Stimulated activated naive CD8-positive, alpha-beta T cell treated with anti-CD3 and anti-CD28 coated beads, Interleukin-15, amount 100 ng/mL, for 72 hours (primary cell): ENCODE data around the gene TMEM38B.
"Not testable (repeated sequence)": the region's sequence is repeated elsewhere in the genome, so short reads cannot be mapped to it uniquely, and the experiment has no call there.

Source experiments
- ATAC-seq: fragments of 150-1000 bp; cut with Tn5 transposase; 2 replicates; pipeline ENCODE4 v1.10.0; 2021; ENCODE audit warnings: mild to moderate bottlenecking, moderate library complexity
- DNase-seq, 2 donors: peaks; one replicate each; pipeline ENCODE4 v3.0.0; 2021 to 2022
- H3K27ac Mint-ChIP-seq, 2 donors: one replicate each; pipeline ENCODE4 v1.8.0; 2022; ENCODE audit warnings: mild to moderate bottlenecking in 2 of 2, mixed read lengths in 2 of 2, moderate library complexity in 2 of 2
- H3K27me3 Mint-ChIP-seq: one replicate; pipeline ENCODE4 v1.8.0; 2022; ENCODE audit warnings: mixed read lengths
- H3K4me1 Mint-ChIP-seq: one replicate; pipeline ENCODE4 v1.8.0; 2022; ENCODE audit warnings: mild to moderate bottlenecking, mixed read lengths
- H3K4me3 Mint-ChIP-seq, 2 donors: one replicate each; pipeline ENCODE4 v1.8.0; 2022; ENCODE audit warnings: mild to moderate bottlenecking in 2 of 2, mixed read lengths in 2 of 2, moderate library complexity in 1 of 2
- H3K9me3 Mint-ChIP-seq, 2 donors: one replicate each; pipeline ENCODE4 v1.8.0; 2022; ENCODE audit warnings: mixed read lengths in 2 of 2

TMEM38B gene

GRCh38 chr9:105701145-105701544, 6.8 kb downstream of the TMEM38B start:
- ATAC-seq = no peak
- no peaks in the 10 kb centered on the region for H3K9me3 Mint-ChIP-seq

GRCh38 chr9:105702207-105702606, 7.9 kb downstream of the TMEM38B start:
- ATAC-seq (no peak), DNase-seq (no peak)
- Mint-ChIP-seq H3K4me1 (peaks cover 10% of the 10 kb centered on the region), H3K4me3 (no peak overlapping the region), H3K9me3 (no peaks in the 10 kb centered on the region), H3K27me3 (no peaks in the 10 kb centered on the region), H3K27ac (no peak overlapping the region)

More at GRCh38 chr9:105701145-105701544, 6.8 kb downstream of the TMEM38B start:
- H3K4me3 Mint-ChIP-seq = no peak overlapping the region
- DNase-seq = no peak
- H3K27ac Mint-ChIP-seq = peak overlapping the region in 1 of 2 donors; percentile 27
- H3K27me3 Mint-ChIP-seq = no peaks in the 10 kb centered on the region
- peaks cover 14% of the 10 kb centered on the region for H3K4me1 Mint-ChIP-seq

GRCh38 chr9:105703638-105704037, 9.3 kb downstream of the TMEM38B start:
- H3K4me1 Mint-ChIP-seq, H3K4me3 Mint-ChIP-seq, H3K27me3 Mint-ChIP-seq, H3K9me3 Mint-ChIP-seq, ATAC-seq, DNase-seq, H3K27ac Mint-ChIP-seq: not testable (repeated sequence)

- H3K9me3 Mint-ChIP-seq = no peaks in the 10 kb centered on the region
- H3K27ac Mint-ChIP-seq = peak overlapping the region in 1 of 2 donors; percentile 85
- H3K4me3 Mint-ChIP-seq = no peak overlapping the region
- H3K27me3 Mint-ChIP-seq = no peaks in the 10 kb centered on the region
- ATAC-seq (no peak), DNase-seq (no peak)
- H3K4me1 Mint-ChIP-seq = no peaks in the 10 kb centered on the region
Measured at GRCh38 chr9:105706156-105706555, 11.8 kb downstream of the TMEM38B start.

- H3K9me3 Mint-ChIP-seq = no peaks in the 10 kb centered on the region
- no peak for DNase-seq
- peak overlapping the region; percentile 4 to 88 for H3K27ac Mint-ChIP-seq
- no peak for ATAC-seq
- no peaks in the 10 kb centered on the region for H3K4me1 Mint-ChIP-seq
- peak overlapping the region; percentile 36 to 77 for H3K4me3 Mint-ChIP-seq
- H3K27me3 Mint-ChIP-seq = no peaks in the 10 kb centered on the region
Measured at GRCh38 chr9:105708405-105708804, 14.1 kb downstream of the TMEM38B start.

GRCh38 chr9:105710638-105711037, 16.3 kb downstream of the TMEM38B start:
- H3K9me3 Mint-ChIP-seq = no peaks in the 10 kb centered on the region
- H3K27ac Mint-ChIP-seq = no peak overlapping the region
- H3K4me1 Mint-ChIP-seq = no peaks in the 10 kb centered on the region
- no peaks in the 10 kb centered on the region for H3K27me3 Mint-ChIP-seq
- DNase-seq = no peak
- H3K4me3 Mint-ChIP-seq = no peak overlapping the region
- no peak for ATAC-seq

- no peaks in the 10 kb centered on the region for H3K9me3 Mint-ChIP-seq
- no peak for DNase-seq
- no peak overlapping the region for H3K4me3 Mint-ChIP-seq
- H3K4me1 Mint-ChIP-seq = no peaks in the 10 kb centered on the region
- H3K27me3 Mint-ChIP-seq = no peaks in the 10 kb centered on the region
- no peak overlapping the region for H3K27ac Mint-ChIP-seq
- no peak for ATAC-seq
Measured at GRCh38 chr9:105711867-105712266, 17.5 kb downstream of the TMEM38B start.

GRCh38 chr9:105712297-105712696, 18.0 kb downstream of the TMEM38B start:
- Mint-ChIP-seq H3K4me3 (no peak overlapping the region), H3K4me1 (no peaks in the 10 kb centered on the region), H3K27me3 (no peaks in the 10 kb centered on the region), H3K9me3 (no peaks in the 10 kb centered on the region), H3K27ac (no peak overlapping the region)
- DNase-seq = no peak
- no peak for ATAC-seq

- DNase-seq (no peak), ATAC-seq (peak; percentile 28)
- H3K9me3 Mint-ChIP-seq = no peaks in the 10 kb centered on the region
- H3K27ac Mint-ChIP-seq = no peak overlapping the region
- no peak overlapping the region for H3K4me3 Mint-ChIP-seq
- no peaks in the 10 kb centered on the region for H3K4me1 Mint-ChIP-seq
- H3K27me3 Mint-ChIP-seq = no peaks in the 10 kb centered on the region
Measured at GRCh38 chr9:105712773-105713172, 18.4 kb downstream of the TMEM38B start.

GRCh38 chr9:105713260-105714019, 19.1 kb downstream of the TMEM38B start:
- H3K9me3 Mint-ChIP-seq = no peaks in the 10 kb centered on the region
- ATAC-seq = peak; percentile 37
- no peak overlapping the region for H3K27ac Mint-ChIP-seq
- H3K27me3 Mint-ChIP-seq = no peaks in the 10 kb centered on the region
- H3K4me1 Mint-ChIP-seq = no peaks in the 10 kb centered on the region
- no peak overlapping the region for H3K4me3 Mint-ChIP-seq
- DNase-seq = no peak

GRCh38 chr9:105714020-105714331, 19.6 kb downstream of the TMEM38B start:
- Mint-ChIP-seq H3K9me3 (no peaks in the 10 kb centered on the region), H3K4me3 (no peak overlapping the region), H3K27ac (no peak overlapping the region), H3K4me1 (no peaks in the 10 kb centered on the region), H3K27me3 (no peaks in the 10 kb centered on the region)
- DNase-seq = no peak
- ATAC-seq = peak; percentile 18

GRCh38 chr9:105716146-105716545, 21.8 kb downstream of the TMEM38B start:
- Mint-ChIP-seq H3K4me3 (no peak overlapping the region), H3K9me3 (no peaks in the 10 kb centered on the region), H3K4me1 (no peaks in the 10 kb centered on the region), H3K27ac (no peak overlapping the region), H3K27me3 (no peaks in the 10 kb centered on the region)
- ATAC-seq (no peak), DNase-seq (no peak)

GRCh38 chr9:105722099-105722498, 27.8 kb downstream of the TMEM38B start:
- no peaks in the 10 kb centered on the region for H3K4me1 Mint-ChIP-seq
- H3K9me3 Mint-ChIP-seq = no peaks in the 10 kb centered on the region
- ATAC-seq (no peak), DNase-seq (no peak)
- H3K27ac Mint-ChIP-seq = no peak overlapping the region
- H3K27me3 Mint-ChIP-seq = no peaks in the 10 kb centered on the region
- H3K4me3 Mint-ChIP-seq = no peak overlapping the region

- Mint-ChIP-seq H3K9me3 (no peaks in the 10 kb centered on the region), H3K4me1 (no peaks in the 10 kb centered on the region), H3K4me3 (no peak overlapping the region), H3K27ac (no peak overlapping the region), H3K27me3 (no peaks in the 10 kb centered on the region)
- ATAC-seq (no peak), DNase-seq (no peak)
Measured at GRCh38 chr9:105725370-105725769, 31.0 kb downstream of the TMEM38B start.

GRCh38 chr9:105728230-105728629, 33.9 kb downstream of the TMEM38B start:
- H3K27me3 Mint-ChIP-seq, H3K4me1 Mint-ChIP-seq, H3K27ac Mint-ChIP-seq, ATAC-seq, DNase-seq, H3K4me3 Mint-ChIP-seq: not testable (repeated sequence)
- H3K9me3 Mint-ChIP-seq = peaks cover 7 to 17% of the 10 kb centered on the region in 2 donors

- ATAC-seq, DNase-seq, H3K27me3 Mint-ChIP-seq, H3K4me1 Mint-ChIP-seq, H3K27ac Mint-ChIP-seq, H3K4me3 Mint-ChIP-seq: not testable (repeated sequence)
- H3K9me3 Mint-ChIP-seq = peaks cover 29 to 39% of the 10 kb centered on the region in 2 donors
Measured at GRCh38 chr9:105731420-105731819, 37.1 kb downstream of the TMEM38B start.

GRCh38 chr9:105735366-105735765, 41.0 kb downstream of the TMEM38B start:
- DNase-seq (no peak), ATAC-seq (no peak)
- no peak overlapping the region for H3K27ac Mint-ChIP-seq
- H3K4me1 Mint-ChIP-seq = no peaks in the 10 kb centered on the region
- peaks cover 30 to 48% of the 10 kb centered on the region in 2 donors for H3K9me3 Mint-ChIP-seq
- no peak overlapping the region for H3K4me3 Mint-ChIP-seq
- H3K27me3 Mint-ChIP-seq = no peaks in the 10 kb centered on the region
